SKM-1 treated with dmso at 0.1 percent for 144 hours (cell line): ENCODE measurements around the gene TMEM131L.

Experiments used
- DNase-seq: peaks from one replicate; lab custom pipeline; 2025; ENCODE audit not compliant: unreplicated experiment; lab: John Stamatoyannopoulos, UW

Gene TMEM131L

GRCh38 chr4:153474251-153474650, 8.1 kb downstream of the TMEM131L start:
- DNase-seq = no peak

- DNase-seq = no peak
Observed at GRCh38 chr4:153476829-153477574, 10.8 kb downstream of the TMEM131L start.

- DNase-seq = no peak
Observed at GRCh38 chr4:153479101-153479500, 12.9 kb downstream of the TMEM131L start.

- DNase-seq = no peak
Observed at GRCh38 chr4:153480704-153481103, 14.5 kb downstream of the TMEM131L start.

- DNase-seq = no peak
Observed at GRCh38 chr4:153481478-153481877, 15.3 kb downstream of the TMEM131L start.

GRCh38 chr4:153483432-153484418, 17.6 kb downstream of the TMEM131L start:
- DNase-seq = no peak

GRCh38 chr4:153485359-153485758, 19.2 kb downstream of the TMEM131L start:
- DNase-seq = no peak

- DNase-seq = no peak
Observed at GRCh38 chr4:153485860-153486259, 19.7 kb downstream of the TMEM131L start.

- no peak for DNase-seq
Observed at GRCh38 chr4:153486281-153487151, 20.4 kb downstream of the TMEM131L start.

GRCh38 chr4:153488006-153488891, 22.1 kb downstream of the TMEM131L start:
- no peak for DNase-seq

GRCh38 chr4:153489856-153490558, 23.8 kb downstream of the TMEM131L start:
- DNase-seq = no peak

GRCh38 chr4:153490985-153491483, 24.9 kb downstream of the TMEM131L start:
- DNase-seq = no peak

GRCh38 chr4:153494562-153494961, 28.4 kb downstream of the TMEM131L start:
- no peak for DNase-seq

GRCh38 chr4:153495480-153496193, 29.5 kb downstream of the TMEM131L start:
- no peak for DNase-seq

- DNase-seq = no peak
Observed at GRCh38 chr4:153497091-153497531, 31.0 kb downstream of the TMEM131L start.

GRCh38 chr4:153497988-153498967, 32.1 kb downstream of the TMEM131L start:
- no peak for DNase-seq

GRCh38 chr4:153499005-153499404, 32.8 kb downstream of the TMEM131L start:
- no peak for DNase-seq
